ENCODE data around the gene FCN3.
"Not testable (repeated sequence)": the region's sequence is repeated elsewhere in the genome, so short reads cannot be mapped to it uniquely, and the experiment has no call there.

FCN3 gene

GRCh38 chr1:27409669-27410068 lies 35.0 kb upstream of the FCN3 start:
- peaks cover 20 to 83% (median 77%) of the 10 kb centered on the region in 5 donors for H3K36me3 ChIP-seq (ENCODE audit: control insufficient read depth in 5 of 5, insufficient read depth in 5 of 5, low read length in 5 of 5)
- H3K9me3 ChIP-seq (ENCODE audit: control insufficient read depth in 5 of 5, low read length in 5 of 5), result no peaks in the 10 kb centered on the region
- no peak overlapping the region for H3K4me3 ChIP-seq (ENCODE audit: low read depth in 1 of 5, low read length in 5 of 5)
- H3K27me3 ChIP-seq (ENCODE audit: control insufficient read depth in 5 of 5, insufficient read depth in 4 of 5, low read length in 5 of 5), result no peaks in the 10 kb centered on the region
- no peak overlapping the region for H3K9ac ChIP-seq (ENCODE audit: low read length in 5 of 5)
- peaks cover 14 to 49% (median 43%) of the 10 kb centered on the region in 5 donors for H3K4me1 ChIP-seq (ENCODE audit: control insufficient read depth in 5 of 5, insufficient read depth in 5 of 5, low read length in 5 of 5)
- H3K27ac ChIP-seq (ENCODE audit: low read depth, low read length), result no peak overlapping the region

- Histone ChIP-seq H3K27ac (ENCODE audit: low read depth, low read length) (no peak overlapping the region), H3K9ac (ENCODE audit: low read length in 5 of 5) (no peak overlapping the region), H3K9me3 (ENCODE audit: control insufficient read depth in 5 of 5, low read length in 5 of 5) (no peaks in the 10 kb centered on the region), H3K4me1 (ENCODE audit: control insufficient read depth in 5 of 5, insufficient read depth in 5 of 5, low read length in 5 of 5) (peaks cover 13 to 49% (median 44%) of the 10 kb centered on the region in 5 donors), H3K4me3 (ENCODE audit: low read depth in 1 of 5, low read length in 5 of 5) (no peak overlapping the region), H3K36me3 (ENCODE audit: control insufficient read depth in 5 of 5, insufficient read depth in 5 of 5, low read length in 5 of 5) (peaks cover 10 to 67% (median 62%) of the 10 kb centered on the region in 5 donors), H3K27me3 (ENCODE audit: control insufficient read depth in 5 of 5, insufficient read depth in 4 of 5, low read length in 5 of 5) (no peaks in the 10 kb centered on the region)
These were observed 33.5 kb upstream of the FCN3 start for GRCh38 chr1:27408151-27408550.

- peak overlapping the region; percentile 69 for H3K27ac ChIP-seq (ENCODE audit: low read depth, low read length)
- H3K4me1 ChIP-seq (ENCODE audit: control insufficient read depth in 5 of 5, insufficient read depth in 5 of 5, low read length in 5 of 5), result peaks cover 22 to 53% (median 52%) of the 10 kb centered on the region in 5 donors
- not testable (repeated sequence) for H3K27me3 ChIP-seq (ENCODE audit: control insufficient read depth in 5 of 5, insufficient read depth in 4 of 5, low read length in 5 of 5)
These were observed 32.2 kb upstream of the FCN3 start for GRCh38 chr1:27406791-27407190.

GRCh38 chr1:27406362-27406680 lies 31.7 kb upstream of the FCN3 start:
- H3K9me3 ChIP-seq (ENCODE audit: control insufficient read depth in 5 of 5, low read length in 5 of 5), result no peaks in the 10 kb centered on the region
- peaks cover 22 to 57% (median 56%) of the 10 kb centered on the region in 5 donors for H3K4me1 ChIP-seq (ENCODE audit: control insufficient read depth in 5 of 5, insufficient read depth in 5 of 5, low read length in 5 of 5)
- peaks cover 9 to 51% (median 45%) of the 10 kb centered on the region in 5 donors for H3K36me3 ChIP-seq (ENCODE audit: control insufficient read depth in 5 of 5, insufficient read depth in 5 of 5, low read length in 5 of 5)
- H3K9ac ChIP-seq (ENCODE audit: low read length in 5 of 5), result peak overlapping the region in 2 of 5 donors; percentile 16 to 64
- H3K4me3 ChIP-seq (ENCODE audit: low read depth in 1 of 5, low read length in 5 of 5), result no peak overlapping the region
- no peaks in the 10 kb centered on the region for H3K27me3 ChIP-seq (ENCODE audit: control insufficient read depth in 5 of 5, insufficient read depth in 4 of 5, low read length in 5 of 5)
- H3K27ac ChIP-seq (ENCODE audit: low read depth, low read length), result peak overlapping the region; percentile 69

More at GRCh38 chr1:27406791-27407190, 32.2 kb upstream of the FCN3 start:
- H3K9me3 ChIP-seq (ENCODE audit: control insufficient read depth in 5 of 5, low read length in 5 of 5); H3K4me3 ChIP-seq (ENCODE audit: low read depth in 1 of 5, low read length in 5 of 5): not testable (repeated sequence)
- H3K36me3 ChIP-seq (ENCODE audit: control insufficient read depth in 5 of 5, insufficient read depth in 5 of 5, low read length in 5 of 5), result peaks cover 10 to 54% (median 48%) of the 10 kb centered on the region in 5 donors
- peak overlapping the region in 1 of 5 donors; percentile 36 for H3K9ac ChIP-seq (ENCODE audit: low read length in 5 of 5)

GRCh38 chr1:27405598-27406361 lies 31.2 kb upstream of the FCN3 start:
- peak overlapping the region in 2 of 5 donors; percentile 16 to 64 for H3K9ac ChIP-seq (ENCODE audit: low read length in 5 of 5)

GRCh38 chr1:27405074-27405473 lies 30.4 kb upstream of the FCN3 start:
- Histone ChIP-seq H3K27me3 (ENCODE audit: control insufficient read depth in 5 of 5, insufficient read depth in 4 of 5, low read length in 5 of 5) (no peaks in the 10 kb centered on the region), H3K9ac (ENCODE audit: low read length in 5 of 5) (peak overlapping the region in 1 of 5 donors; percentile 68), H3K27ac (ENCODE audit: low read depth, low read length) (peak overlapping the region; percentile 88)

More at GRCh38 chr1:27405598-27406361, 31.2 kb upstream of the FCN3 start:
- H3K9me3 ChIP-seq (ENCODE audit: control insufficient read depth in 5 of 5, low read length in 5 of 5); H3K4me3 ChIP-seq (ENCODE audit: low read depth in 1 of 5, low read length in 5 of 5); H3K27me3 ChIP-seq (ENCODE audit: control insufficient read depth in 5 of 5, insufficient read depth in 4 of 5, low read length in 5 of 5): not testable (repeated sequence)
- Histone ChIP-seq H3K27ac (ENCODE audit: low read depth, low read length) (peak overlapping the region; percentile 88), H3K36me3 (ENCODE audit: control insufficient read depth in 5 of 5, insufficient read depth in 5 of 5, low read length in 5 of 5) (peaks cover 4 to 45% (median 39%) of the 10 kb centered on the region in 5 donors), H3K4me1 (ENCODE audit: control insufficient read depth in 5 of 5, insufficient read depth in 5 of 5, low read length in 5 of 5) (peaks cover 22 to 63% (median 62%) of the 10 kb centered on the region in 5 donors)

GRCh38 chr1:27403931-27404330 lies 29.3 kb upstream of the FCN3 start:
- Histone ChIP-seq H3K4me1 (ENCODE audit: control insufficient read depth in 5 of 5, insufficient read depth in 5 of 5, low read length in 5 of 5) (peaks cover 24 to 80% (median 79%) of the 10 kb centered on the region in 5 donors), H3K27ac (ENCODE audit: low read depth, low read length) (peak overlapping the region; percentile 88), H3K4me3 (ENCODE audit: low read depth in 1 of 5, low read length in 5 of 5) (peak overlapping the region in 2 of 5 donors; percentile 2 to 27), H3K36me3 (ENCODE audit: control insufficient read depth in 5 of 5, insufficient read depth in 5 of 5, low read length in 5 of 5) (peaks cover 0 to 29% (median 24%) of the 10 kb centered on the region in 5 donors), H3K9ac (ENCODE audit: low read length in 5 of 5) (peak overlapping the region in 3 of 5 donors; percentile 31 to 60 (median 47)), H3K27me3 (ENCODE audit: control insufficient read depth in 5 of 5, insufficient read depth in 4 of 5, low read length in 5 of 5) (no peaks in the 10 kb centered on the region), H3K9me3 (ENCODE audit: control insufficient read depth in 5 of 5, low read length in 5 of 5) (no peaks in the 10 kb centered on the region)

More at GRCh38 chr1:27405074-27405473, 30.4 kb upstream of the FCN3 start:
- no peaks in the 10 kb centered on the region for H3K9me3 ChIP-seq (ENCODE audit: control insufficient read depth in 5 of 5, low read length in 5 of 5)
- H3K36me3 ChIP-seq (ENCODE audit: control insufficient read depth in 5 of 5, insufficient read depth in 5 of 5, low read length in 5 of 5), result peaks cover under 1 to 38% (median 32%) of the 10 kb centered on the region in 5 donors
- H3K4me1 ChIP-seq (ENCODE audit: control insufficient read depth in 5 of 5, insufficient read depth in 5 of 5, low read length in 5 of 5), result peaks cover 22 to 70% (median 69%) of the 10 kb centered on the region in 5 donors
- no peak overlapping the region for H3K4me3 ChIP-seq (ENCODE audit: low read depth in 1 of 5, low read length in 5 of 5)

GRCh38 chr1:27403065-27403726 lies 28.6 kb upstream of the FCN3 start:
- Histone ChIP-seq H3K27ac (ENCODE audit: low read depth, low read length) (peak overlapping the region; percentile 88), H3K4me1 (ENCODE audit: control insufficient read depth in 5 of 5, insufficient read depth in 5 of 5, low read length in 5 of 5) (peaks cover 24 to 80% (median 79%) of the 10 kb centered on the region in 5 donors), H3K9me3 (ENCODE audit: control insufficient read depth in 5 of 5, low read length in 5 of 5) (no peaks in the 10 kb centered on the region), H3K4me3 (ENCODE audit: low read depth in 1 of 5, low read length in 5 of 5) (peak overlapping the region in 4 of 5 donors; percentile 2 to 37 (median 16)), H3K9ac (ENCODE audit: low read length in 5 of 5) (peak overlapping the region in 4 of 5 donors; percentile 31 to 66 (median 54)), H3K36me3 (ENCODE audit: control insufficient read depth in 5 of 5, insufficient read depth in 5 of 5, low read length in 5 of 5) (peaks cover 0 to 22% (median 17%) of the 10 kb centered on the region in 5 donors), H3K27me3 (ENCODE audit: control insufficient read depth in 5 of 5, insufficient read depth in 4 of 5, low read length in 5 of 5) (no peaks in the 10 kb centered on the region)

GRCh38 chr1:27402349-27402754 lies 27.7 kb upstream of the FCN3 start:
- Histone ChIP-seq H3K4me3 (ENCODE audit: low read depth in 1 of 5, low read length in 5 of 5) (no peak overlapping the region), H3K27ac (ENCODE audit: low read depth, low read length) (peak overlapping the region; percentile 88), H3K27me3 (ENCODE audit: control insufficient read depth in 5 of 5, insufficient read depth in 4 of 5, low read length in 5 of 5) (no peaks in the 10 kb centered on the region), H3K9me3 (ENCODE audit: control insufficient read depth in 5 of 5, low read length in 5 of 5) (no peaks in the 10 kb centered on the region), H3K9ac (ENCODE audit: low read length in 5 of 5) (peak overlapping the region in 1 of 5 donors; percentile 31), H3K4me1 (ENCODE audit: control insufficient read depth in 5 of 5, insufficient read depth in 5 of 5, low read length in 5 of 5) (peaks cover 24 to 80% (median 79%) of the 10 kb centered on the region in 5 donors), H3K36me3 (ENCODE audit: control insufficient read depth in 5 of 5, insufficient read depth in 5 of 5, low read length in 5 of 5) (peaks cover 0 to 13% (median 9%) of the 10 kb centered on the region in 5 donors)

GRCh38 chr1:27400963-27401341 lies 26.3 kb upstream of the FCN3 start:
- no peaks in the 10 kb centered on the region for H3K27me3 ChIP-seq (ENCODE audit: control insufficient read depth in 5 of 5, insufficient read depth in 4 of 5, low read length in 5 of 5)
- no peaks in the 10 kb centered on the region for H3K9me3 ChIP-seq (ENCODE audit: control insufficient read depth in 5 of 5, low read length in 5 of 5)
- peaks cover 0 to under 1% (median 0%) of the 10 kb centered on the region in 5 donors for H3K36me3 ChIP-seq (ENCODE audit: control insufficient read depth in 5 of 5, insufficient read depth in 5 of 5, low read length in 5 of 5)
- H3K27ac ChIP-seq (ENCODE audit: low read depth, low read length), result no peak overlapping the region
- H3K9ac ChIP-seq (ENCODE audit: low read length in 5 of 5), result no peak overlapping the region
- no peak overlapping the region for H3K4me3 ChIP-seq (ENCODE audit: low read depth in 1 of 5, low read length in 5 of 5)
- H3K4me1 ChIP-seq (ENCODE audit: control insufficient read depth in 5 of 5, insufficient read depth in 5 of 5, low read length in 5 of 5), result peaks cover 20 to 78% (median 73%) of the 10 kb centered on the region in 5 donors
